Ovary (tissue), 9 donors: ENCODE data around the gene TRIOBP. TPM values are rescaled to one million over a fixed set of nuclear protein-coding genes. Genes with fewer than 3 reads are reported as not detected.

Experiments
- DNase-seq, 5 donors: peaks; one replicate each; pipeline ENCODE4 v3.0.0-alpha.2; 2019 to 2020
- H3K27ac ChIP-seq, 2 donors: fragments of 200-600 bp; one replicate each; pipeline versions ENCODE4 v1.5.1 to v1.8.0; 2019 to 2022
- H3K27me3 ChIP-seq: fragments of 200-600 bp; one replicate; pipeline ENCODE4 v1.8.0; 2022
- H3K36me3 ChIP-seq: fragments of 200-600 bp; sonication (generic); one replicate; pipeline ENCODE4 v1.5.1; 2019
- H3K4me1 ChIP-seq: one replicate; pipeline ENCODE4 v1.8.1; 2013; ENCODE audit warnings: mild to moderate bottlenecking, moderate library complexity; ENCODE audit not compliant: insufficient read depth
- H3K4me3 ChIP-seq: fragments of 200-600 bp; sonication (generic); one replicate; pipeline ENCODE4 v1.5.1; 2017
- H3K9me3 ChIP-seq, 2 donors: fragments of 200-600 bp in 1 of 2; sonication (generic) in 1 of 2; one replicate each; pipeline versions ENCODE4 v1.5.1 to v1.8.1; 2013 to 2019; ENCODE audit warnings: mild to moderate bottlenecking in 1 of 2, moderate library complexity in 1 of 2
- EP300 ChIP-seq: sonication (generic); formaldehyde crosslinking; IDR thresholded peaks from one replicate; pipeline ENCODE4 v1.6.1; 2017; ENCODE audit warnings: antibody characterized with exemption
- POLR2A ChIP-seq: fragments of 450-650 bp; IDR thresholded peaks from one replicate; pipeline ENCODE4 v1.6.1; 2017; ENCODE audit warnings: antibody characterized with exemption, mild to moderate bottlenecking, moderate library complexity
- WGBS, 3 donors: extraction: QIAGEN DNeasy Blood & Tissue Kit in 1 of 3; methylation state at CpG; one replicate each; pipeline versions ENCODE4 v1.1.5 to v1.1.7; 2013 to 2017; 5-methylcytosine and 5-hydroxymethylcytosine counted together
- intact Hi-C, 4 donors: fragments of 100-400 bp; cut with DNase I; formaldehyde crosslinking; loops; one replicate each; pipeline versions ENCODE4 v1.11.0 to v1.15.1; 2022 to 2023
- polyA plus RNA-seq, 2 donors: library from polyadenylated mRNA; stranded (reverse); fragments of 200-250 nt in 1 of 2; fragments of 350-450 nt in 1 of 2; fragmentation: Illumina TruSeq in 1 of 2; extraction: RNeasy Lipid Tissue Mini Kit (QIAGEN cat#74804) in 1 of 2; gene quantifications; one replicate each; pipeline ENCODE4 v1.2.3, GENCODE V29; 2013 to 2014
- total RNA-seq, 7 donors: library from RNA; depleted of rRNA in 2 of 7; stranded (reverse); fragments of >200 nt in 2 of 7; fragmentation: NEBNext Ultra II Directional in 3 of 7; extraction: Animal tissue kit (Norgen Biotek cat#: 25700) in 3 of 7; gene quantifications; one replicate each; pipeline versions ENCODE4 v1.1.0 to v1.2.4, GENCODE V29; 2016 to 2023
- TF ChIP-seq, protein P1 (sequence below), 3 donors: fragments of 450-650 bp in 2 of 3; fragments of 200-600 bp in 1 of 3; IDR thresholded peaks; one replicate each; pipeline versions ENCODE4 v1.5.1 to v1.8.0; 2016 to 2022; ENCODE audit warnings: antibody characterized with exemption in 3 of 3, mild to moderate bottlenecking in 1 of 3
- donor health status: DM: no; HTN: no; CAD: no; lungs with moderate emphysema.
- donor health status: DM: no; HTN: no; CAD: no.
- donor health status: Bipolar disorder and iron deficiency.
- donor health status: DM: yes; HTN: yes; CAD: no.
- donor health status: DM: no; HTN: no; CAD: no.
- donor health status: DM: yes; HTN: yes; CAD: no.

The TRIOBP gene
- total and polyA plus RNA-seq, 9 donors: 19.5 to 175 (median 86.8) TPM

DNA sequence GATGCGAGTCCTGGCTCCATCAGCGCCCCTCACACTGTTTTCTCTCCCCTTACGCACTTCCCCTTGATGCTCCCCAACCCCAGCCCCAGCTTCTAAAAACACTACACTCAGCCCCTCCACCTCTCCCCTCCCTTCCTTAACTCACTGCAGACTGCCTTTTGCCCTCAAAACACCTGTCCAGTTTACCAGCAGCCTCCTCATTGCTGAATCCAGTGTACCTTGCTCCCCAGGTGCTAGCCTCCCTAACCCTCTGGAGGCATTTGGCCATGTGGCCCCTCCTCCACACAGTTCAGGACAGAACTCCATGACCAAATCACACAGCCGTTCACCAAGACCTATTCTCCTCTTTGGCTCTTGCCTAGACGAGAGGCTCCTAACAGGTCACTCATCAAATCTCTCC, 123.5 kb downstream of the TRIOBP start:
- Histone ChIP-seq H3K4me3 (no peak overlapping the region), H3K27ac (no peak overlapping the region), H3K9me3 (no peaks in the 10 kb centered on the region), H3K36me3 (no peaks in the 10 kb centered on the region), H3K4me1 (peaks cover 3% of the 10 kb centered on the region), H3K27me3 (no peaks in the 10 kb centered on the region)
- 86 to 89% (median 88%) methylated on average over 5 of the region's 5 CpGs for WGBS, 3 donors
- intact Hi-C loops: loop anchor here in 1 of 4 donors (5.0 kb wide), 1 partner anchor 42 kb away; no protein-coding TSS in a partner anchor
- TF ChIP-seq, protein P1, sequence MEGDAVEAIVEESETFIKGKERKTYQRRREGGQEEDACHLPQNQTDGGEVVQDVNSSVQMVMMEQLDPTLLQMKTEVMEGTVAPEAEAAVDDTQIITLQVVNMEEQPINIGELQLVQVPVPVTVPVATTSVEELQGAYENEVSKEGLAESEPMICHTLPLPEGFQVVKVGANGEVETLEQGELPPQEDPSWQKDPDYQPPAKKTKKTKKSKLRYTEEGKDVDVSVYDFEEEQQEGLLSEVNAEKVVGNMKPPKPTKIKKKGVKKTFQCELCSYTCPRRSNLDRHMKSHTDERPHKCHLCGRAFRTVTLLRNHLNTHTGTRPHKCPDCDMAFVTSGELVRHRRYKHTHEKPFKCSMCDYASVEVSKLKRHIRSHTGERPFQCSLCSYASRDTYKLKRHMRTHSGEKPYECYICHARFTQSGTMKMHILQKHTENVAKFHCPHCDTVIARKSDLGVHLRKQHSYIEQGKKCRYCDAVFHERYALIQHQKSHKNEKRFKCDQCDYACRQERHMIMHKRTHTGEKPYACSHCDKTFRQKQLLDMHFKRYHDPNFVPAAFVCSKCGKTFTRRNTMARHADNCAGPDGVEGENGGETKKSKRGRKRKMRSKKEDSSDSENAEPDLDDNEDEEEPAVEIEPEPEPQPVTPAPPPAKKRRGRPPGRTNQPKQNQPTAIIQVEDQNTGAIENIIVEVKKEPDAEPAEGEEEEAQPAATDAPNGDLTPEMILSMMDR (IDR thresholded peaks at IDR 0.05): no peak
- TF ChIP-seq EP300: no peak
- TF ChIP-seq POLR2A: no peak
- DNase-seq: no peak

DNA sequence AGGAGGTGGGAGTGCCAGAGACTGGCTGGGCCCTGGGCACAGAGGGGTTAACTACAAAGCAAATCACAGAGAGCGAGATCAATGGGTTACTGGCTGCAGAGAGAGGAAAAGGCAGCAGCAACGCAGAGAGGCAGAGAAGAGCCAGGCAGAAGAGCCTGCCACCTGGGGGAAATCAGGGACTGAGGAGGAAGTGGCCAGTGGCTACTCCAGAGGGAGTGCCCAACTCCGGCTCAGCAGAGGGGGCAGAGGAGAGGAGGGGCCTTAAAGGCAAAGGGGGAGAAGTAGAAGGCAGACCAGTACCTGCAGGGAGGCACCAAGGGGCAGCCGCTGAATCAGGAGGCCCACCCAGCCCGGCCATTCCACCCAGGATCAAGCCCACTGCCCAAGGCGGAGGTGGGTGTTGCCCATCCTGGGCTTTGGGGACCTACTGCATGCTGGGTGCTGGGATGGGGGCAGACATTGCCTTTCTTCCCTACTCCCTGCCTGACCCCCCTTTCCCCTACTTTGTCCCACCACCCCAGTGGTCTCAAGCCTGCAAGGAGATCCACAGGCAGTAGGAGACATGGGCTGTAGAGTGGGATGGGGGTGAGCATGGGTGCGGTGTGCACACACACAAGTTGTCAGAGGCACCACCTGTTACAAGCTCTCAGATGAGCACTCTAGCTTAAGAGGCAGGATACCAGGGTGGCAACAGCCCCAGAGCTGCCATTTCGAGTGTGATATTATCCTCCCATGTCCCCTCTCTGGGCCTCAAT, 125.4 kb downstream of the TRIOBP start:
- TF ChIP-seq POLR2A (no peak), EP300 (no peak)
- TF ChIP-seq, protein P1 (IDR thresholded peaks at IDR 0.05): no peak
- Histone ChIP-seq H3K27me3 (no peaks in the 10 kb centered on the region), H3K27ac (no peak overlapping the region), H3K36me3 (no peaks in the 10 kb centered on the region), H3K4me3 (no peak overlapping the region), H3K9me3 (no peaks in the 10 kb centered on the region), H3K4me1 (peaks cover 6% of the 10 kb centered on the region)
- intact Hi-C loops: loop anchor here in 1 of 4 donors (5.0 kb wide), 1 partner anchor 40 kb away; no protein-coding TSS in a partner anchor
- WGBS, 3 donors: 54 to 61% (median 60%) methylated on average over 8 of the region's 8 CpGs
- no peak for DNase-seq

DNA sequence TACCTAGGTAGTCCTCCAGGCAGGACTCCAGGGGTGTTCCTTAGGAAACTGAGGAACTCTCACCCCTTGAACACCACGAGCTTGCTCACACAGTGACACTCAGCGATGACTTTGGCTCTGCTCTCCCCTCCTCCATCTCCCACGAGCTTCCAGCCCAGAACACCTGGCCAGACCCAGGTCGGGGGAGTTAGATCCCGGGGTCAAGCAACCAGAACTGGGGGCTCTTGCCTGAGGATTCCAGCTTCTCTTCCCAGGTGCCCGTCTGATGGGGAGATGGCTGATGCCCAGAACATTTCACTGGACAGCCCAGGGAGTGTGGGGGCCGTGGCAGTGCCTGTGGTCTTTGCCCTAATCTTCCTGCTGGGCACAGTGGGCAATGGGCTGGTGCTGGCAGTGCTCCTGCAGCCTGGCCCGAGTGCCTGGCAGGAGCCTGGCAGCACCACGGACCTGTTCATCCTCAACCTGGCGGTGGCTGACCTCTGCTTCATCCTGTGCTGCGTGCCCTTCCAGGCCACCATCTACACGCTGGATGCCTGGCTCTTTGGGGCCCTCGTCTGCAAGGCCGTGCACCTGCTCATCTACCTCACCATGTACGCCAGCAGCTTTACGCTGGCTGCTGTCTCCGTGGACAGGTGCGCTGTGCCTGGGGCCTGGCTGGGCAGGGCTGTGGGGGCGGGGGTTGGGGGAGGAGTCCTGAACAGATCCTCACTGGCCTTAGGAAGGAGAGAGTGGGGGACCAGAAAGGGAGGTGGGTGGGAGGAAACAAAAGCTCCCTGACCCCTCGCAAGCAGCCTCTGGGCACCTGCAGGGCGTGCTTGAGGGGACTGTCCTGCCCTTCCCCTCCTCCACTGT, 126.5 kb downstream of the TRIOBP start, which contains the start of gene GALR3:
TSS of gene GALR3 (plus strand) at position 249 of the 852 bp plus-strand sequence. CDS start at position 274, 25 bp downstream.
- Histone ChIP-seq H3K27ac (no peak within 1 kb of the TSS), H3K9me3 (no peaks in the 10 kb centered on the region), H3K27me3 (no peaks in the 10 kb centered on the region), H3K4me1 (peaks cover 4% of the 10 kb centered on the region), H3K36me3 (no peaks in the 10 kb centered on the region), H3K4me3 (no peak within 1 kb of the TSS)
- no peak for DNase-seq
- TF ChIP-seq EP300: no peak
- TF ChIP-seq, protein P1 (IDR thresholded peaks at IDR 0.05): no peak
- TF ChIP-seq POLR2A: no peak
- WGBS, 3 donors: 64 to 72% (median 67%) methylated on average over 18 to 21 of the region's 21 CpGs
- intact Hi-C loops: loop anchor here in 1 of 4 donors (5.0 kb wide), 1 partner anchor 39 kb away; no protein-coding TSS in a partner anchor
